Esophagus muscularis mucosa (tissue), 4 donors: ENCODE data around the gene GDPGP1. TPM values are rescaled to one million over a fixed set of nuclear protein-coding genes. Genes with fewer than 3 reads are reported as not detected.
"Not testable (repeated sequence)": the region's sequence is repeated elsewhere in the genome, so short reads cannot be mapped to it uniquely, and the experiment has no call there.

ENCODE experiments used
- DNase-seq: peaks from one replicate; pipeline ENCODE4 v3.0.0-alpha.2; 2017; ENCODE audit errors: extremely low spot score
- H3K27ac ChIP-seq, 4 donors: fragments of 200-600 bp; sonication (generic); replicated peaks in 1 of 4; 1 replicate in 3 of 4; 2 replicates in 1 of 4; pipeline ENCODE4 v1.5.1; 2016 to 2019; ENCODE audit warnings: mild to moderate bottlenecking in 1 of 4
- H3K27me3 ChIP-seq, 4 donors: fragments of 200-600 bp; sonication (generic); one replicate each; pipeline versions ENCODE4 v1.5.1 to v1.6.0; 2016 to 2019
- H3K36me3 ChIP-seq, 4 donors: fragments of 200-600 bp; sonication (generic); one replicate each; pipeline ENCODE4 v1.5.1; 2016 to 2019
- H3K4me1 ChIP-seq, 4 donors: fragments of 200-600 bp; sonication (generic); one replicate each; pipeline ENCODE4 v1.5.1; 2016 to 2019
- H3K4me3 ChIP-seq, 4 donors: fragments of 200-600 bp; sonication (generic); 1 replicate in 2 of 4; 2 replicates in 2 of 4; pipeline ENCODE4 v1.5.1; 2016 to 2019; ENCODE audit warnings: mild to moderate bottlenecking in 4 of 4, moderate library complexity in 1 of 4
- H3K9me3 ChIP-seq, 4 donors: fragments of 200-600 bp; sonication (generic); 1 replicate in 3 of 4; 2 replicates in 1 of 4; pipeline ENCODE4 v1.5.1; 2016 to 2019
- EP300 ChIP-seq: sonication (generic); formaldehyde crosslinking; IDR thresholded peaks from one replicate; pipeline ENCODE4 v1.6.1; 2017; ENCODE audit warnings: antibody characterized with exemption
- POLR2A ChIP-seq: fragments of 450-650 bp; IDR thresholded peaks from one replicate; pipeline ENCODE4 v1.6.1; 2017; ENCODE audit warnings: antibody characterized with exemption, moderate library complexity, mild to moderate bottlenecking, low read depth
- POLR2AphosphoS5 ChIP-seq, 2 donors: sonication (generic); formaldehyde crosslinking; IDR thresholded peaks; one replicate each; pipeline ENCODE4 v1.6.1; 2017; ENCODE audit warnings: antibody characterized with exemption in 2 of 2
- WGBS: methylation state at CpG from one replicate; pipeline ENCODE4 v1.1.5; 2018; 5-methylcytosine and 5-hydroxymethylcytosine counted together
- intact Hi-C: fragments of 100-400 bp; cut with DNase I; formaldehyde crosslinking; loops from one replicate; pipeline ENCODE4 v1.15.1; 2023
- total RNA-seq, 4 donors: library from RNA; depleted of rRNA; stranded (reverse); fragments of >200 nt; gene quantifications; one replicate each; pipeline versions ENCODE4 v1.1.0 to v1.2.1, GENCODE V29; 2016
- TF ChIP-seq, protein P1 (sequence below), 3 experiments: fragments of 200-600 bp in 2 of 3; fragments of 450-650 bp in 1 of 3; sonication (generic) in 2 of 3; IDR thresholded peaks; one replicate each; pipeline ENCODE4 v1.5.1; 2017 to 2019; ENCODE audit warnings: antibody characterized with exemption in 3 of 3, mild to moderate bottlenecking in 2 of 3, moderate library complexity in 1 of 3

GDPGP1 gene
- total RNA-seq, 4 donors from 2014 or later = 3.8 to 7.4 (median 5.3) TPM

- peak overlapping the region; percentile 10 to 63 (median 40) for H3K27ac ChIP-seq
- DNase-seq = no peak
- no peaks in the 10 kb centered on the region for H3K27me3 ChIP-seq
- TF ChIP-seq, protein P1, sequence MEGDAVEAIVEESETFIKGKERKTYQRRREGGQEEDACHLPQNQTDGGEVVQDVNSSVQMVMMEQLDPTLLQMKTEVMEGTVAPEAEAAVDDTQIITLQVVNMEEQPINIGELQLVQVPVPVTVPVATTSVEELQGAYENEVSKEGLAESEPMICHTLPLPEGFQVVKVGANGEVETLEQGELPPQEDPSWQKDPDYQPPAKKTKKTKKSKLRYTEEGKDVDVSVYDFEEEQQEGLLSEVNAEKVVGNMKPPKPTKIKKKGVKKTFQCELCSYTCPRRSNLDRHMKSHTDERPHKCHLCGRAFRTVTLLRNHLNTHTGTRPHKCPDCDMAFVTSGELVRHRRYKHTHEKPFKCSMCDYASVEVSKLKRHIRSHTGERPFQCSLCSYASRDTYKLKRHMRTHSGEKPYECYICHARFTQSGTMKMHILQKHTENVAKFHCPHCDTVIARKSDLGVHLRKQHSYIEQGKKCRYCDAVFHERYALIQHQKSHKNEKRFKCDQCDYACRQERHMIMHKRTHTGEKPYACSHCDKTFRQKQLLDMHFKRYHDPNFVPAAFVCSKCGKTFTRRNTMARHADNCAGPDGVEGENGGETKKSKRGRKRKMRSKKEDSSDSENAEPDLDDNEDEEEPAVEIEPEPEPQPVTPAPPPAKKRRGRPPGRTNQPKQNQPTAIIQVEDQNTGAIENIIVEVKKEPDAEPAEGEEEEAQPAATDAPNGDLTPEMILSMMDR (IDR thresholded peaks at IDR 0.05) = no peak
- TF ChIP-seq POLR2A (no peak), POLR2AphosphoS5 (IDR thresholded peaks at IDR 0.05) (no peak), EP300 (no peak)
- intact Hi-C loops = no loop called here
- peak overlapping the region; percentile 57 to 76 (median 62) for H3K4me3 ChIP-seq
- 68% methylated on average over 6 of the region's 6 CpGs for WGBS
- H3K36me3 ChIP-seq = no peaks in the 10 kb centered on the region
- peaks cover 11 to 17% (median 16%) of the 10 kb centered on the region in 4 donors for H3K4me1 ChIP-seq
- no peaks in the 10 kb centered on the region for H3K9me3 ChIP-seq
Measured at GRCh38 chr15:90248789-90249202, 14.8 kb downstream of the GDPGP1 start.

DNA sequence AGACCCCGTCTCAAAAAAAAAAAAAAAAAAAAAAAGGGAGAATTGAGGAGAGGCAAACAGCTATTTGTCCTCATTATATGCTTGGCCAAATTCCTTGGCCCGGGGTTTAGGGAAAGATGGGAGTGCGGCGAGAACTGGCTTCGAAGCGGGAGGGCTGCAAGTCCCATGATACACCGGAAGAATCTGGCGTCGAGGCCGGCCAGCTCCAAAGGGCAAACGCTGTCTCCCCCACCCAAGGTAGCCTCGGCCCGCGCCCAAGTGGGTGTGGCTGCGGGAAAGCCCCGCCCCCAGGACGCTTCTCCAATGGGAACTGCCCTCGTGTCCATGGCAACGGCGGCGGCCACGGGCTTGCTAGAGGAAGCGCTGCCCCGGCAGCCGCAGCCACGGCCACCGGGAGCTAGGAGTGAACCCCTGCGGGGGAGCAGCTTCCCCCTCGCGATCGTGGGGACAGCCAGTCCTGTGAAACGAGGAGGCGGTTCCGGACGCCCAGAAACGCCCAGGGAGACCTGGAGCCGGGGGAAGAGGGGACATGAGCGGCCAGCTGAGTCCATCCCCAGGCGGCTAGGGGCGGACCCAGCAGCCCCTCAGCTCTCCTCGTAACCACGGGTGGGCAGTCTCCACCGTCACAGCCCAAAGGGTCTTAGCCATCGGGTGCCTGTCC, 15.3 kb downstream of the GDPGP1 start, which contains the start of gene TTLL13:
Gene TTLL13 (plus strand): TSS at position 354 of the 661 bp plus-strand sequence. CDS start 1,075 bp downstream, outside the sequence.
- Histone ChIP-seq H3K27me3 (no peaks in the 10 kb centered on the region), H3K4me3 (peak within 1 kb of the TSS; percentile 57 to 76 (median 62)), H3K4me1 (peaks cover 11 to 17% (median 16%) of the 10 kb centered on the region in 4 donors), H3K9me3 (no peaks in the 10 kb centered on the region), H3K36me3 (no peaks in the 10 kb centered on the region), H3K27ac (peak within 1 kb of the TSS; percentile 10 to 63 (median 40))
- intact Hi-C loops = no loop called here
- DNase-seq = peak; percentile 98
- WGBS = 2% methylated on average over 28 of the region's 44 CpGs
- TF ChIP-seq EP300 = no peak
- no peak for TF ChIP-seq POLR2A
- TF ChIP-seq POLR2AphosphoS5 (IDR thresholded peaks at IDR 0.05) = peak; percentile 54 to 72
- TF ChIP-seq, protein P1 (IDR thresholded peaks at IDR 0.05) = peak in 1 of 3 experiments; percentile 8

GRCh38 chr15:90257776-90258175, 23.8 kb downstream of the GDPGP1 start:
- no peak overlapping the region for H3K27ac ChIP-seq
- no peaks in the 10 kb centered on the region for H3K36me3 ChIP-seq
- no peak overlapping the region for H3K4me3 ChIP-seq
- intact Hi-C loops = no loop called here
- TF ChIP-seq, protein P1 (IDR thresholded peaks at IDR 0.05) = no peak
- TF ChIP-seq POLR2AphosphoS5 (IDR thresholded peaks at IDR 0.05) = no peak
- TF ChIP-seq POLR2A = no peak
- no peak for TF ChIP-seq EP300
- no peaks in the 10 kb centered on the region for H3K4me1 ChIP-seq
- H3K9me3 ChIP-seq = no peaks in the 10 kb centered on the region
- 90% methylated on average over 6 of the region's 7 CpGs for WGBS
- DNase-seq = no peak
- no peaks in the 10 kb centered on the region for H3K27me3 ChIP-seq

- intact Hi-C loops = no loop called here
- TF ChIP-seq, protein P1 (IDR thresholded peaks at IDR 0.05) = no peak
- TF ChIP-seq POLR2AphosphoS5 (IDR thresholded peaks at IDR 0.05) = no peak
- H3K4me3 ChIP-seq = no peak overlapping the region
- 90% methylated on average over 5 of the region's 5 CpGs for WGBS
- H3K9me3 ChIP-seq = no peaks in the 10 kb centered on the region
- no peaks in the 10 kb centered on the region for H3K27me3 ChIP-seq
- H3K27ac ChIP-seq = no peak overlapping the region
- H3K36me3 ChIP-seq = no peaks in the 10 kb centered on the region
- DNase-seq = no peak
- peaks cover 3 to 5% (median 4%) of the 10 kb centered on the region in 4 donors for H3K4me1 ChIP-seq
Measured at GRCh38 chr15:90259524-90259923, 25.5 kb downstream of the GDPGP1 start.

GRCh38 chr15:90260731-90261130, 26.7 kb downstream of the GDPGP1 start:
- 86% methylated on average over 6 of the region's 6 CpGs for WGBS

More at GRCh38 chr15:90260731-90261130, 26.7 kb downstream of the GDPGP1 start:
- H3K4me3 ChIP-seq, H3K27me3 ChIP-seq, intact Hi-C loops, H3K27ac ChIP-seq, H3K36me3 ChIP-seq, H3K9me3 ChIP-seq, DNase-seq: not testable (repeated sequence)
- peaks cover 9 to 11% (median 10%) of the 10 kb centered on the region in 4 donors for H3K4me1 ChIP-seq
